Suprapubic skin (tissue), 4 donors: ENCODE measurements around the gene PRRT4.

ENCODE experiments used
- EP300 ChIP-seq: sonication (generic); formaldehyde crosslinking; IDR thresholded peaks from one replicate; pipeline ENCODE4 v1.6.1; 2017; ENCODE audit warnings: antibody characterized with exemption
- POLR2A ChIP-seq, 2 donors: fragments of 450-650 bp; IDR thresholded peaks; one replicate each; pipeline ENCODE4 v1.6.1; 2017; ENCODE audit warnings: antibody characterized with exemption in 2 of 2, mild to moderate bottlenecking in 2 of 2, moderate library complexity in 2 of 2
- POLR2AphosphoS5 ChIP-seq, 3 donors: sonication (generic); formaldehyde crosslinking; IDR thresholded peaks; one replicate each; pipeline ENCODE4 v1.6.1; 2017; ENCODE audit warnings: antibody characterized with exemption in 3 of 3
- TF ChIP-seq, protein P1 (sequence below), 2 donors: fragments of 200-600 bp in 1 of 2; fragments of 450-650 bp in 1 of 2; sonication (generic) in 1 of 2; IDR thresholded peaks; one replicate each; pipeline ENCODE4 v1.5.1; 2016 to 2019; ENCODE audit warnings: antibody characterized with exemption in 2 of 2, mild to moderate bottlenecking in 1 of 2, moderate library complexity in 1 of 2

DNA sequence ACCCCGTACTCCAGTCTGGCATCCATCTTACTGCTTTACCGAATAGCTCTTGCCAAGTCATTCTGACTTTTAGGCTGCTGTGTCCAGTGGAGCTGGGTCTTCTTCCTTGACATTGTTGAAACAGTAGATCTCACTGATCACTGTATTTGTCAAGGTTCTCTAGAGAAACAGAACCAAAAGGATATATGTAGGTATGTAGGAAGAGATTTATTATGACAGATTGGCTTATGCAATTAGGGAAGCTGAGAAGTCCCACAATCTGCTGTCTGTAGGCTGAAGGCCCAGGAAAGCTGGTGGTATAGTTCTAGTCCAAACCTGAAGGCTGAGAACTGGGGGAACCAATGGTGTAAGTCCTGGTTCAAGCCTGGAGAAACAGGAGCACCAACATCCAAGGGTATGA lies 12.1 kb upstream of the PRRT4 start:
- TF ChIP-seq, protein P1, sequence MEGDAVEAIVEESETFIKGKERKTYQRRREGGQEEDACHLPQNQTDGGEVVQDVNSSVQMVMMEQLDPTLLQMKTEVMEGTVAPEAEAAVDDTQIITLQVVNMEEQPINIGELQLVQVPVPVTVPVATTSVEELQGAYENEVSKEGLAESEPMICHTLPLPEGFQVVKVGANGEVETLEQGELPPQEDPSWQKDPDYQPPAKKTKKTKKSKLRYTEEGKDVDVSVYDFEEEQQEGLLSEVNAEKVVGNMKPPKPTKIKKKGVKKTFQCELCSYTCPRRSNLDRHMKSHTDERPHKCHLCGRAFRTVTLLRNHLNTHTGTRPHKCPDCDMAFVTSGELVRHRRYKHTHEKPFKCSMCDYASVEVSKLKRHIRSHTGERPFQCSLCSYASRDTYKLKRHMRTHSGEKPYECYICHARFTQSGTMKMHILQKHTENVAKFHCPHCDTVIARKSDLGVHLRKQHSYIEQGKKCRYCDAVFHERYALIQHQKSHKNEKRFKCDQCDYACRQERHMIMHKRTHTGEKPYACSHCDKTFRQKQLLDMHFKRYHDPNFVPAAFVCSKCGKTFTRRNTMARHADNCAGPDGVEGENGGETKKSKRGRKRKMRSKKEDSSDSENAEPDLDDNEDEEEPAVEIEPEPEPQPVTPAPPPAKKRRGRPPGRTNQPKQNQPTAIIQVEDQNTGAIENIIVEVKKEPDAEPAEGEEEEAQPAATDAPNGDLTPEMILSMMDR (IDR thresholded peaks at IDR 0.05): no peak
- no peak for TF ChIP-seq EP300
- no peak for TF ChIP-seq POLR2A (IDR thresholded peaks at IDR 0.05)
- no peak for TF ChIP-seq POLR2AphosphoS5 (IDR thresholded peaks at IDR 0.05)
